Epithelial cell of esophagus (primary cell): ENCODE measurements around the gene GPR160.
"Not testable (repeated sequence)": the region's sequence is repeated elsewhere in the genome, so short reads cannot be mapped to it uniquely, and the experiment has no call there.

Experiments
- DNase-seq: peaks from one replicate; pipeline ENCODE4 v3.0.0; 2010; ENCODE audit warnings: low read depth
- H3K4me3 ChIP-seq: 2 replicates; pipeline ENCODE4 v1.5.1; 2011; ENCODE audit warnings: mild to moderate bottlenecking, low read length, control low read depth
- CTCF ChIP-seq: IDR thresholded peaks from 2 replicates; pipeline ENCODE4 v1.5.1; 2011; ENCODE audit warnings: low read depth, mild to moderate bottlenecking, low read length, control low read depth, inconsistent platforms; ENCODE audit not compliant: insufficient read depth; ENCODE audit errors: missing control alignments

GPR160 gene

GRCh38 chr3:170102431-170102830, 64.6 kb downstream of the GPR160 start:
- no peak overlapping the region for H3K4me3 ChIP-seq
- DNase-seq = no peak
- TF ChIP-seq CTCF = no peak

DNA sequence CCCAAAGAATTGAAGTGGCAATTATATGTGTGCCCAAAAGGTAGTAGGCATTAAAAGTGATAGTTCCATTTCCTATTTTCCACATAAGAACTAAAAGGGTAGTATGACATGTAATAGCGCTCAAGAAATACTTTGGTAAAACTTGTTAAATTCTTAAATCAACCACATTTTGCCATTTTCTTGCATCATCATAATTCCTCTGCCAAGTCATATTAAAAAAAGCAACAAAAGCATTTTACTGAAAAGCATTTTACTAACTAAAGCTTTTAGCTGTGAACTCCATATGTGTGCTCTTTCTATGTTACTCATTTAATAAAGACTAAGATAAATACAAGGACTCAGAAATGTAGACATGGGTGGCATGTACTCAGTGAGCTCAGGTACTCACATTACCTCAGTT, 70.1 kb downstream of the GPR160 start:
- H3K4me3 ChIP-seq = no peak overlapping the region
- DNase-seq = no peak
- TF ChIP-seq CTCF = no peak

DNA sequence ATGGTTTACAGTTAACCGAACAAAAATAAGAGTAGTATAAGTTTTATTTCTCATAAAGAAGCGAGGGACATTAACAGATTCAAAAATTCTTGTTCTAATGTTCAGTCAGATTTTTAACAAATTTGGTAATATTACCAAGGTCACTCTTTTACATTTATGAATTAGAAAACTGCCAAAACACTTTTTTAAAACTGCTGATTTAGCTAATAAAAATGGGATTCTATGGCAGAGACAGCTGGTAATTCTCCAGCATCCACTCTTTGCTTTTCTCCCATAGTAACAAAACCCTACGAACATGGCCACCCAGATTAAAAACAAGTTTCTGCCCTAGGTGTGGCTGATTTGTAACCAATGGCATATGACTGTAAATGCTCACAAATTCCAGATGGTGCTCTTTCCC, 71.2 kb downstream of the GPR160 start:
- H3K4me3 ChIP-seq = no peak overlapping the region
- no peak for TF ChIP-seq CTCF
- DNase-seq = no peak

DNA sequence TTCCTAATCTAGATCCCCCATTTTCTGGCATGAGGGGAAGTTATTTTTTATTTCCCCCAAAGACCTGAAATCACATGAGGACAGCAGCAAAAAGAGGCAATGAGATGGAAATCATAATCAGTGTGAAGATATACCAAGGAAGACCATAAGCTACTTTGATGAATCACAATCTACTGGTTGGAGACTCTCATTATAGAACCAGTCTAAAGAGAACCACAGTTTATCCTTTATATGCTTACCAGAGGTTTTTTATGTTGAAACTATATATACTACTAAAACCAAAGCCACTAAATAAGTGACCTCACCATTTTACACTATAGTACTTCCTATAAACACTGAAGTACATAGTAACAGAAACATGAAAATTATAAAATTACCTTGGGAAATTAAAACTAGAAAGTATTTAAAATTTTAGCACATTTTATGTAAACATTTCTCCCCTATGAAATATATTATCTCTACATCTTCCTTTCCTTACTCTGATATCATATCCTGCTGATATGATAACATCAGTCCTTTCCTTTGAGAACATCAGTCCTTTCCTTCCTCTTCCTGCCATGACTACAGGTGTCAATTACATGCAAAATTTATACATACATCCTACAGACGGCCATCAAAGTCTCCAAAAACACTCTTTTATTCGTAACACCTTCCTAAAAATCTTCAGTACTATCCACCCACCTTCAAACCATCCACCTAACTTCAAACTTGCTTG, 71.9 kb downstream of the GPR160 start:
- H3K4me3 ChIP-seq = no peak overlapping the region

DNA sequence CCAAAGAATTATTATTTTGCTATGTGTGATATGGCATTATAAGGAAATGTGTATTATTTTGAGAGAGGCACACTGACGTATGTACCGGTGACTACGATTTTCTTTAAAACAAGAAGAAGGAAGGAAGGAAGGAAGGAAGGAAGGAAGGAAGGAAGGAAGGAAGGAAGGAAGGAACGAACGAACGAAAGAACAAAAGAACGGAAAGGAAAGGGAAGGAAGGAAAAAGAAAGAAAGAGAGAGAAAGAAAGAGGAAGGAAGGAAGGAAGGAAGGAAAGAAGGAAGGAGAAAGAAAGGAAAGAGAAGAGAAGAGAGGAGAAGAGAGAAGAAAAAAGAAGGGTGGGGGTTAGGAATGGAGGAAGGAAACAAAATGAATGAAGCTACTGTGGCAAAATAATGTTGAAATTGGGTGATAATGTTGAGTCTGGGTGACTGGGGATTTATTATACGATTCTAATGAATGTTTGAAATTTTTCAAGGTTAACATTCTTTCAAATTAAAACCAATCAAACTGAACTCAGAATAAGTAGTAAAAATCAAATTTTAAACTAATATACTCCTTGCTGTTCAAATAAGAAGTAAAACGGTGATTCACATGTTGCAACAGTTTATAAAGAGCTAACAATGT, 73.5 kb downstream of the GPR160 start:
- H3K4me3 ChIP-seq = no peak overlapping the region
- DNase-seq = no peak
- no peak for TF ChIP-seq CTCF

More for the DNA sequence above, 71.9 kb downstream of the GPR160 start:
- no peak for DNase-seq
- no peak for TF ChIP-seq CTCF

DNA sequence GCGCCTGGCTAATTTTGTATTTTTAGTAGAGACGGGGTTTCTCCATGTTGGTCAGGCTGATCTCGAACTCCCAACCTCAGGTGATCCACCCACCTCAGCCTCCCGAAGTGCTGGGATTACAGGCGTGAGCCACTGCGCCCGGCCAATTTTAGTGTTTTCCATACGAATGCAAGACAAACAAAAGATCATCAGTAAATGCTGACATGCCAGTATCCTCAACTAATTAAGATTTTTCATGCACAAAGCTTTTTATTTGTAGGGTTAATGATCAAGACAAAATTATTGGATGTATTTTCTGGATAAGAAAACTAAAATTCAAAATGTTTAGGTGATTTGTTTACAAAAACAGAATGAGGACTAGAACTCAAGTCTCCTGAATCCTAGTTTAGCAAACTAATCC, 76.4 kb downstream of the GPR160 start:
- not testable (repeated sequence) for H3K4me3 ChIP-seq, DNase-seq

DNA sequence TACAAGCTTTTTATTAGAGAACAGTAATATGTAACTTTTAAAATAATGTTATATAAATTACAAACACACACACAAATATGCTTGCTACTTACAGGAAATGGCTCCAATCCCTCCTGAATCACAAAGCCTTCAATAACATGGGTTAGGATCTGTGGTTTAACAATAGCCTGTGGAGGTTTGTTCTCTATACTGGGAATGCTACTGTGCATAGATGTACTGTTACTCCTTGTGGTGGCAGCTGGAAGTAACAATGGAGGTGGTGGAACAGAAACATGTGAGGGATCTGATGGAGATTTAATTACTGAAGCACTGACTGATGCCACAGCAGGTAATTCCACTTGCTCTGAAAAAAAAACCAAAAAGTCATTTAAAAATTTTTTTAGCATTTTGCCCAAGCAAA, 79.3 kb downstream of the GPR160 start:
- peak; percentile 41 for TF ChIP-seq CTCF
- DNase-seq = peak; percentile 8
- no peak overlapping the region for H3K4me3 ChIP-seq
